ENCODE measurements around the gene FARS2.

GRCh38 chr6:5563086-5563485 is 301.8 kb downstream of the FARS2 start:
- TF ChIP-seq POLR2AphosphoS5 (IDR thresholded peaks at IDR 0.05), result no peak
- TF ChIP-seq, protein P1, sequence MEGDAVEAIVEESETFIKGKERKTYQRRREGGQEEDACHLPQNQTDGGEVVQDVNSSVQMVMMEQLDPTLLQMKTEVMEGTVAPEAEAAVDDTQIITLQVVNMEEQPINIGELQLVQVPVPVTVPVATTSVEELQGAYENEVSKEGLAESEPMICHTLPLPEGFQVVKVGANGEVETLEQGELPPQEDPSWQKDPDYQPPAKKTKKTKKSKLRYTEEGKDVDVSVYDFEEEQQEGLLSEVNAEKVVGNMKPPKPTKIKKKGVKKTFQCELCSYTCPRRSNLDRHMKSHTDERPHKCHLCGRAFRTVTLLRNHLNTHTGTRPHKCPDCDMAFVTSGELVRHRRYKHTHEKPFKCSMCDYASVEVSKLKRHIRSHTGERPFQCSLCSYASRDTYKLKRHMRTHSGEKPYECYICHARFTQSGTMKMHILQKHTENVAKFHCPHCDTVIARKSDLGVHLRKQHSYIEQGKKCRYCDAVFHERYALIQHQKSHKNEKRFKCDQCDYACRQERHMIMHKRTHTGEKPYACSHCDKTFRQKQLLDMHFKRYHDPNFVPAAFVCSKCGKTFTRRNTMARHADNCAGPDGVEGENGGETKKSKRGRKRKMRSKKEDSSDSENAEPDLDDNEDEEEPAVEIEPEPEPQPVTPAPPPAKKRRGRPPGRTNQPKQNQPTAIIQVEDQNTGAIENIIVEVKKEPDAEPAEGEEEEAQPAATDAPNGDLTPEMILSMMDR (IDR thresholded peaks at IDR 0.05 in 8 of 11, conservative IDR thresholded peaks at IDR 0.05 in 3 of 11), result no peak
- TF ChIP-seq POLR2A (IDR thresholded peaks at IDR 0.05), result no peak

All from spleen (tissue), 7 donors.